DMS114 treated with DMSO at 0.1 percent for 48 hours (cell line): ENCODE data around the gene PSMA8.
A peak's percentile ranks its signal among the peaks of the same experiment; 100 is the strongest.
"Not testable (repeated sequence)": the region's sequence is repeated elsewhere in the genome, so short reads cannot be mapped to it uniquely, and the experiment has no call there.

Source experiments
- DNase-seq: peaks from one replicate; lab custom pipeline; 2025; ENCODE audit not compliant: unreplicated experiment; lab: John Stamatoyannopoulos, UW

PSMA8 gene

DNA sequence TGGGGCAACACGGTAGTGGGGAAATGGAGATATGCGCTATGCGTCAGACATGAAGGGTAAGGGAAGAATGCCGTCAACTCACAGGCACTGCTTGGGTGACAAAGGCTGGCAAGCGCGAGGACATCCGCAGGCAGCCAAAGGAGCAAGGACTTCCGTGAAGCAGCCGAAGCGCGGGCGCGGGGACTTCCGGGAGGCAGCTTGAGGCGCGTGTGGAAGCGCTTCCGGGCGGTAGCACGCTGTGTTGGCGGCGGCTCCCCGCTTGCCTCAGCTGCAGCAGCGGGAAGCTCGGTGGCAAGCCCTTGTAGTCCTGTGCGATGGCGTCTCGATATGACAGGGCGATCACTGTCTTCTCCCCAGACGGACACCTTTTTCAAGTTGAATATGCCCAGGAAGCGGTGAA, at the start of gene PSMA8:
Gene PSMA8, plus strand, starts transcription at position 218 of the 400 bp plus-strand sequence. Its CDS starts 97 bp downstream, at position 315.
- no peak for DNase-seq

GRCh38 chr18:26085056-26085455, 48.6 kb upstream of the PSMA8 start:
- DNase-seq, result no peak

GRCh38 chr18:26086959-26087358, 46.7 kb upstream of the PSMA8 start:
- DNase-seq, result no peak

DNA sequence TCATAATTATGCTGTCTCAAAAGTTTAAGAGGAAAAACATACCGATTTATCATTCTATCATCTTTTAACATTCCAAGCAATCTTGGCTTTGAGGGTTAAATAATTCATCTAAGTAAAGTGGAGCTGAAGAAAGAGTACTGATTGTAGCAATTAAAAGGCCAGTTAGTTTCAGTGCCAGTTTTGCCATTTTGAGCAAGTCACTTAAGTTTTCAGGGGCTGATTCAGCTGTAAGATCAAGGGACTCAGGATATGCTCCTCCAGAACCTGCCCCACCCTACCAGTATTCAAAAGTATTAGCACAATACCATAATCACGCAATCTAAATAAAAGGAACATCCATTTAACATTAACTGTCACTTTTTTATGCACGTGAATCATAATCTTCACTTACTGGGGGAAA, 45.2 kb upstream of the PSMA8 start:
- DNase-seq, result no peak

- peak; percentile 17 for DNase-seq
These were observed 44.2 kb upstream of the PSMA8 start for GRCh38 chr18:26089293-26090129.

DNA sequence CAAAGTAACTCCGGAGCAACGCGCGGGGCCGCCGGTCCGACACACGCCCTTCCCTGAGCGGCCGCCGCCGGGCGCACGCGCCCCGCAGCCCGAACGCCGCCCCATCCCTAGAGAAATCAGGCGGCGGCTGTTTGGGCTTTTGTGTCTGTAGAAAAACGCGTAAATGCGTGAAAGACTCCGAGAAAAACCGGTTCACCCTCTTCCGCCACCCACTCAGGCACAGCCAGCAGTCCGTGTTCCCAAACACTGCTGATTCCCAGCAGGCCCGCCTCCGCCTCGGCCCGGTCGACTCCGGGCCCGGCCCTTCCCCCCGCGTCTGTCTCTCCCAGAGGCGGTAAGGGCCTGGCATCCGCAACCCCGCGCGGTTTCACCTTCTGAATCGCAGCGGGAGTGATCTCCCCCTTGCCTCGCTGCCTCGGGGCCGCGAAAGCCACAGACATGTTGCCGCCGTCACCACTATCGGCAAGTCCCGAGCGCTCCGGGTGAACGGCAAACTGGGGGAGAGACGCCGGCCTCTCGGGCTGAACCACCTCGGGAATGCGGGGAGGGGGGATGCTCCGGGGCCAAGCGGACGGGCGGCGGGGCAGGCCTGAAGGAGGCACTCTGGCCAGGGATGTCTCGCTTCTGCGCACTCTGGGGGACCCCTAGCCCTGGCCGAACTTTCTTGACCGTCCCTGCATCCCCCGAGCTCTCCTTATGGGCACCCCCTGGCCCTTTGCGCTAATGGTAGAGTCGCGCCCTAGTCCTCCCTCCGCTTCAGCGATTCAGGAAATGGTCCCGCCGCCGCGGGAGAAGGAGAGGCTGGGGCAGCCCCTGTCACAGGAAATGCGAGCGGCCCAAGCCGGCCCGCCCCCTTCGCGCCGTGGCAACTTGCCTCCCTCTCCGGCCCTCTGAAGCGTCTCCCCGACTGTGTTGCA, 43.3 kb upstream of the PSMA8 start, which contains the start of gene SS18:
Gene SS18, minus strand, starts transcription at position 484 of the 917 bp plus-strand sequence. Its CDS starts 44 bp downstream, at position 440.
- peak; percentile 80 for DNase-seq

GRCh38 chr18:26091047-26091630, 42.5 kb upstream of the PSMA8 start:
- no peak for DNase-seq

DNA sequence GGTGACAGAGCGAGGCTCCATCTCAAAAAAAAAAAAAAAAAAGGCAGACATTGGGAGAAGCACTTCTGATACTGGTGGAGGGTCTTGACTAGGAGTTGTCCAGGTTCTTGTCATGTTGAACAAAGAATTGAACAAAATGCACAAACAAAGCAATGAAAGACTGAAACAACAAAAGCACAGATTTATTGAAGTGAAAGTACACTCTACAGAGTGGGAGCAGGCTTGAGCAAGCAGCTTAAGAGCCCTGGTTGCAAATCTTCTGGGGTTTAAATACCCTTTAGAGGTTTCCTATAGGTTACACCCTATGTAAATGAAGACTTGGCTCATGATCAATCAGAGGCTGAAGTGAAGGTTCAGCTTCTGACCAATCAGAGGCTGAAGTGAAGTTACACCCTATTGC, 36.8 kb upstream of the PSMA8 start:
- no peak for DNase-seq

- DNase-seq, result no peak
These were observed 36.1 kb upstream of the PSMA8 start for GRCh38 chr18:26097563-26097962.

DNA sequence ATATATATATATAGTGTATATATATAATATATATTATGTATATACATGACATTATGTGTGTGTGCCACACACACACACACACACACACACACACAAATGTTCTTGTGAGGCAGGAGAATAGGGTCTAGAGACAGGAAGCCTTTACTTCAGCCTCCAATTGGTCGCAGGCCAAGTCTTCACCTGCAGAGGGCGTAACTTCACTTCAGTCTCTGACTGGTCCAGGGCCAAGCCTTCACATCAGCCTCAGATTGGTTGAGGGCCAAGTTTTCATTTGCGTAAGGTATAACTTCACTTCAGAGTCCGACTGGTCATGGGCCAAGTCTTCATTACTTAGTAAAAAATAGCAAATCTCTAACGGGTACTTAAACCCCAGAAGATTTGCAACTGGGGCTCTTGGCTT, 30.1 kb upstream of the PSMA8 start:
- no peak for DNase-seq

GRCh38 chr18:26104035-26104434, 29.6 kb upstream of the PSMA8 start:
- DNase-seq, result no peak

DNA sequence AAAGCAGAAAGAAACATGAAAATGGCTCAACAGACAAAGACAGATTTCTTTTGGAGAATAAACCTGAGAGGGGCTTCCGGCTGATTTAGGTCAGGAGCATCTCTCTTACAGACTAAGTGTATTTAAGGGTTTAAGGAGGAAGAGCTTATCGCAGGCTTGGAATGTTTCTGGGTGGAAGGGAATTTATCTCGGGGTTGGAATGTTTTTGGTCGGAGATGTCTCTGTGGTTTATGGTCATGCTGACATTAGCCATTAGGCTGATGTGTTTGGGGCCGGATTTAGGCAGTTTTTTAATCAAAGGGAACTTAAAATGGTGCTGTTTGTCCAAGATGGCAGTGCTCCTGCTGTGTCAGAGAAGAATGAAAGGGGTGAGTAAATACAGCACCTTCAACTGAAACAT, 14.4 kb upstream of the PSMA8 start:
- DNase-seq, result no peak

DNA sequence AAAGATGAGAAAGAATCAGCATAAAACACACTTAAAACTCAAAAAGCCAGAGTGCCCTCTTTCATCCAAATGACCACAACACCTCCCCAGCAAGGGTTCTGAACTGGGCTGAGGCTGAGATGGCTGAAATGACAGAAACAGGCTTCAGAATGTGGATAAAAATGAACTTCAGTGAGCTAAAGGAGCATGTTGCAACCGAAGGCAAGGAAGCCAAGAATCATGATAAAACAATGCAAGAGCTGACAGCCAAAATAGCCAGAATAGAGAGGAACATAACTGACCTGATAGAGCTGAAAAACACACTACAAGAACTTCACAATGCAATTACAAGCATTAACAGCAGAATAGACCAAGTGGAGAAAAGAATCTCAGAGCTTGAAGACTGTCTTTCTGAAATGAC, 12.2 kb upstream of the PSMA8 start:
- no peak for DNase-seq

- not testable (repeated sequence) for DNase-seq
These were observed 11.7 kb upstream of the PSMA8 start for GRCh38 chr18:26121994-26122393.

DNA sequence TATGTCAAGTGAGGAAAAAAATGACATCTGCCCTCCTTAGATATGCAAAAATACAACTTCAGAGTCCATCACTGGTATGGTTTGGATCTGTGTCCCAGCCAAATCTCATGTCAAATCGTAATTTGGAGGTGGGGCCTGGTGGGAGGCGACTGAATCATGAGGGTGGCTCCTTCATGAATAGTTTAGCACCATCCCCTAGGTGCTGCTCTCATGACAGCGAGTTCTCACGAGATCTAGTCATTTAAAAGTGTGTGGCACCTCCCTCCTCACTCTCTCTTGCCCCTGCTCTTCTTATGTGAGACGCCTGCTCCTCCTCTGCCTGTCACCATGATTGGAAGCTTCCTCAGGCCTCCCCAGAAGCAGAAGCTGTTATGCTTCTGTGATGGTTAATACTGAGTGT, 5.9 kb upstream of the PSMA8 start:
- no peak for DNase-seq

DNA sequence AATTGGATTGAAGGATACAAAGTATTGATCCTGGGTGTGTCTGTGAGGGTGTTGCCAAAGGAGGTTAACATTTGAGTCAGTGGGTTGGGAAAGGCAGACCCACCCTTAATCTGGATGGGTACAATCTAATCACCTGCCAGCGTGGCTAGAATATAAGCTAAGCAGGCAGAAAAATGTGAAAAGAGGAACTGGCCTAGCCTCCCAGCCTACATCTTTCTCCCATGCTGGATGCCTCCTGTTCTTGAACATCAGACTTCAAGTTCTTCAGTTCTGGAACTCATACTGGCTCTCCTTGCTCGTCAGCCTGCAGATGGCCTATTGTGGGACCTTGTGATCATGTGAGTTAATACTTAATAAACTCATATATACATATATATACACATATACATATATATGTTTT, 5.5 kb upstream of the PSMA8 start:
- DNase-seq, result not testable (repeated sequence)

- DNase-seq, result no peak
These were observed 438 bp downstream of the PSMA8 start for GRCh38 chr18:26134107-26134506.

DNA sequence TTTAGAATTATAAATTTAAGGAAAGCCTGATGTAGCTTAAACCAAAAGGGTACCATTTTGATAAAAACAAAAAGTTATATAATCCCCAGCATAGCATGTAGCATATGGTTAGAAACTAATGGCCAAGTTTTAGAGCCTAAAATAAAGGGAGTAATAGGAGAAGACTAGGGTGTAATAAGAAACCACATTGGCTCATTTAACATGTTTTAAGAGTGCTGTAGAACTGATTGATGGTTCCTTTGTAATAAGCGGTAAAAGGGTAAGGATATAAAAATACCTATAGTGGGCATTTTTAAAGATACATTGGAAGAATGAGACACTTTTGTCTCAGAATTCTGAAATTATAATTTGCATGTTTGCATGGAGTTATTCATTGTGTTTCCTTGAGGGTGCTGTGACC, 1.9 kb downstream of the PSMA8 start:
- DNase-seq, result no peak

DNA sequence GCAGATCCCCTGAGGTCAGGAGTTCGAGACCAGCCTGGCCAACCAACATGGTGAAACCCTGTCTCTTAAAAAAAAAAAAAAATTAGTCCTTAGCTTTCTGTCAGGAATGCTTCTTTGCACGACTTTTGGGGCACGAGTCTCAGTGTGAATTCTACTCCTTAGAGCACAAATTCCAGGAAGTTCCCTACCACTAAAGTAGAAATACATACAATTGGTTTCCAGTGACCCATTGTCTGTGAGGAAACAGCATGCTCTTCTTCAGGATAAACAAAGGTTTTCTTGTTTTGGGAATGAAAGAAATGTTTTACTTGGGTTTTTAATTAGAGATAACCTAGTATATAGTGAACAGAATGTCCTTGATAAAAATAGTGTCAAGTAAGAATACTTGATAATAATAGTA, 23.7 kb downstream of the PSMA8 start:
- no peak for DNase-seq

GRCh38 chr18:26159353-26159752, 25.7 kb downstream of the PSMA8 start:
- DNase-seq, result peak; percentile 47

DNA sequence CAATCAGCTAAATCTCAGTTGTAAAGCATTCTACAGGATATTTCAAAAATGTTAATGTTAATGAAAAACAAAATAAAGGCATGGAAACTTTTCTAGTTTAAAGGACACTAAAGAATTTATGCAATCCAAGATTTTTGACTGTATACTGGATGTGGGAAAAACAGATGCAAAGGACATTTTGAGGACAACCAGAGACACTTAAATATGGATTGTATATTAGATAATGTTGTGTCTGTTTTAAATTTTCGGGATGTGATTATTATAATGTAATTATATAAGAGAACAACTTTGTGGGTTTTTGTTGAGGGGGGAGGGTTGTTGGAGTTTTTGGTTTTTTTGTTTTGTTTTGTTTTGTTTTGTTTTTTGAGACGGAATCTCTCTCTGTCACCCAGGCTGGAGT, 30.9 kb downstream of the PSMA8 start:
- DNase-seq, result no peak
